HG03064 (cell line): Measurements from ENCODE around the gene GSTM4.
A peak's percentile ranks its signal among the peaks of the same experiment; 100 is the strongest.
"Not testable (repeated sequence)": the region's sequence is repeated elsewhere in the genome, so short reads cannot be mapped to it uniquely, and the experiment has no call there.

ENCODE experiments used
- ATAC-seq: cut with Tn5 transposase; IDR thresholded peaks from one replicate; pipeline ENCODE4 v1.9.1; 2021; ENCODE audit warnings: low read depth; ENCODE audit not compliant: unreplicated experiment

GSTM4 gene

GRCh38 chr1:109660691-109661026 lies 4.8 kb downstream of the GSTM4 start:
- not testable (repeated sequence) for ATAC-seq

DNA sequence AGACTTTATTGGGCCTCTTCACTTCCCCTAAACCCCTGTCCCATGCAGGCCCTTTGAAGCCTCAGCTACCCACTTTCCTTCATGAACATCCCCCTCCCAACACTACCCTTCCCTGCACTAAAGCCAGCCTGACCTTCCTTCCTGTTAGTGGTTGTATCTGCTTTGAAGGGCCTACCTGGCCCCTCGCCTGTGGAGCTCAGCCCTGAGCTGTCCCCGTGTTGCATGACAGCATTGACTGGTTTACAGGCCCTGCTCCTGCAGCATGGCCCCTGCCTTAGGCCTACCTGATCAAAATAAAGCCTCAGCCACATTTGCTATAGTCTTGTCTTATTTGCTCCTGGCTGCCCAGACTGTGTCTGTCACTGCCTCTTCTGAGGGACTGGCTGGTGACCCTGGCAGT lies 5.5 kb downstream of the GSTM4 start:
- ATAC-seq: no peak

DNA sequence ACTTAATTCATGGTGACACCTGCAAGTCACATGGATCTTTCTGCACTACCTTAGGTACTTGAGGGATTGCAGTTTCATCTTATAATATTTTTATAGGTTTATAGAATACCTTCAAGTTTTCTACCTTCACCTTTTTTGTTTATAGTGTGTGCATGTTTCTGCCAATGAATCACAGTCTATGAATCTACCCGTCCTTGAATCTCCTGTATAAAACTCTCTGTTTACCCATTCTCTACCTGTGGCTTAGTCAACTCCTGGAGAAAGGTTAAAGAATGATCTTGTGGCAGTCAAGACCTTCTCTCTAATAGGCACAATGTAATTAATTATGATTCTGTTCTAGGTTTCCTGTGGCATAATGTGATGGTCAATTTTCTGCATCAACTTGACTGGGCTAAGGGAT lies 8.8 kb downstream of the GSTM4 start:
- no peak for ATAC-seq

DNA sequence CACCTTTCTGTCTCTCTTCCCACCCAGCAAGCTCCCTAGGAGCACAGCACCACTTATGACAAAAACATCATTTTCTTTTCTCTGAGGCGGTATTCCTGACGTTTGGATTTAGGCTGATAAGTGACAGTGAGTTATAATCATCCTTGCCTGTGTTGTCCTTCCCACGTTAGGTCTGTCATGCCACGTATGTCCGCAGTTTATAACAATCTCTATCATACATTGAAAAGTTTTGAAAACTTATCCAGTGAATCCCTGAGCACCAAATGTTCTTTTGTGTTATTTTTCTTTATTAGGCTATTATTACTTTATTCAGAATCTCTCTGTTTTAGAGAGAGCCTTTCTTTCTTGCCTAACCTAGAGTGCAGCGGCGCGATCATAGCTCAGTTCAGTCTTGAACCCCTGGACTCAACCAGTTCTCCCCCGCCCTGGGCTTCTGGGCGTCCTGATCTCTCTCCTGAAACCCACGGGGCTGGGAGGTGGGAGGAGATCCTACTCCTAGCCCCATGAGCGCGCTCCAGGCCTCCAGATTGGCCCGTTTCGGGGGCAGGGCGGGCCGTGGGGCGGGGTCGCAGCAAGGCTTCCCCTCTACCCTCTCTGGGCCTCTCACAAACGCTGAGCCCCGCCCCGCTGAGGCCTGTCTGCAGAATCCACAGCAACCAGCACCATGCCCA lies 11.7 kb downstream of the GSTM4 start, which contains the start of gene GSTM2:
Gene GSTM2, plus strand, starts transcription at position 606 of the 671 bp plus-strand sequence. Its CDS starts 59 bp downstream, at position 665.
- peak; percentile 87 for ATAC-seq

DNA sequence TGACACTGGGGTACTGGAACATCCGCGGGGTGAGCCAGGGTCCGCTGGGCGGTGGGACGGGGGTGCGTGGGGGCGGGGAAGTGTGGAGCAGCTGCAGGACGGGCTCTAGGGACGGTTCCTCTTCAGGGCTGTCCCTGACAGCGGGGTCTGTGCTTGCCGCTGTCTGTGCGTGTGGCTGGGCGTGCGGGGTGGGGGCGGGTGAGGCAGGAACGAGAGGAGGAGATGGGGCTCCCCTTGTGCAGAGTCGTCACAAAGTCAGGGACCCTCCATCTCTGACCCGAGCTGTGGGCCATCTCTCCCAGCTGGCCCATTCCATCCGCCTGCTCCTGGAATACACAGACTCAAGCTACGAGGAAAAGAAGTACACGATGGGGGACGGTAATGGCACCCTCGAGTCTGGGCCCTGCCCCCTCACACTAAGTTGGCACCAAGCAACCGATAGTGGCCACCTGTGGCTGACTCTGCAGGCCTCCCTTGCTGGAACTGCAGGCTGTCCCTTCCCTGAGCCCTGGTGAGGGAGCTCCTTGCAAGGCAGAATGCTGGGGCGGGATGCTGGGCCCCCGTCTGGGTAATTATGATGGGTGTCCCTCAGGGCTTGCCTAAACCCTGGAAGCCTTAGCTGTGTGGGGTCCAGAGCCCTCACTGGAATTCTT lies 12.3 kb downstream of the GSTM4 start:
- ATAC-seq: peak; percentile 31

GRCh38 chr1:109669246-109669948 lies 13.5 kb downstream of the GSTM4 start:
- no peak for ATAC-seq

DNA sequence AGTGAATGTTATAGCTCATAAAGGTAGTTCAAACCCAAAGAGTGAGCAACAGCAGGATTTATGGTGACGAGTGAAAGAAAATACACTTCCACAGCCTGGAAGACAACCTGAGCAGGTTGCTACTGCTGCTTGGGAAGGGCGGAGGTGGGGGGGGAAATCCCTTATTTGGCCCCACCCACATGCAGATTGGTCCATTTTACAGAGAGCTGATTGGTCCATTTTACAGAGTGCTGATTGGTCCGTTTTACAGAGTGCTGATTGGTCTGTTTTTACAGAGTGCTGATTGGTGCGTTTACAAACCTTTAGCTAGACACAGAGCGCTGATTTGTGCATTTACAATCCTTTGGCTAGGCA lies 14.0 kb downstream of the GSTM4 start:
- ATAC-seq: not testable (repeated sequence)

GRCh38 chr1:109671067-109671466 lies 15.2 kb downstream of the GSTM4 start:
- ATAC-seq: no peak

DNA sequence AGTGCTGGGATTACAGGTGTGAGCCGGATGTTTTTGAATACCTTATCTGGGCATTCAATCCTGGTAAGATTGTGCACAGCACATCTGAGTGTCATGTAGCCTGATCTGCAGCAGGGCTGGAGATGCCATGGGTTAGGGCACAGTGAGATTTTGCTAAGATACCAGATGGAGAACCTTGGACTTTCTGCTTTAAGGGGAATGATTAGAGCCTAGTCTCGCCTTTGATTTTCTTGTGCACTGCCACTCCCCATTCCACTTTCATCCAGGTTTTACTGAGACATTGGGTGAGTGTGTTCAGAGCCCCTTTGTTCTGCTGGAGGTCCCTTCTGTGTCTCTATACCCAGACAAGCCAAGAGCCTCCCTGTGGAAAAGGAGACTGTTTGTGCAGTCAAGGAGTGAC lies 18.0 kb downstream of the GSTM4 start:
- not testable (repeated sequence) for ATAC-seq

DNA sequence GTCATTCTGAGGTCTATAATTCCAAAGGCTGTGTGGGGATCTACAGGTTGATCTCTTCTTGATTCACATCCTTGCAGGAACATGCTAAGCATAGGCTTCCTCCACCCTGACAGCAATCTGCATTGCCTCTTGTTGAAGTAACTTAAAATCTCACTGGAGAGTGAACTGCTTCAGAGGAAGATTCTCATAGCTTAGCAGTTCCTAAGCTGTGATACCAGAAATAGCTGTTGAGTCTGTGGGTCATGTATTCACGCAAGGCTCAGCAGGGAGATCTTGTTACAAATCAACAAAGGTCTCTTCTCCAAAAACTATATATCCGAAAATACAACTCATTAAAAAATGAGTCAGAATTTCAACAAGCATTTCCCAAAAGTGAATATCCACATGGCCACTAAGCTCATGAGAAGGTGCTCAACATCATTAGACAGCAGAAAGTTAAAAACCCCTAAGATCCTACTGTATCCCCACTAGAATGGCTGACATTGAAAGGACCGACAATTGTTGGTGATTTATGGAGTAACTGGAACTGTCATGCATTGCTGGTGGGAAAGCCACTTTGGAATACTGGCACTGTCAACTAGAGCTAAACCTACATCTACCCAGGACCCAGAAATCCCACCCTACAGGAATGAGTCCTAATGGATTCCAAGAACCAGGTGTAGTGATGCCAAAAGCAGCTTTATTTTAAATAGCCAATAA lies 20.9 kb downstream of the GSTM4 start:
- ATAC-seq: not testable (repeated sequence)

- no peak for ATAC-seq
Observed at GRCh38 chr1:109677459-109677858, 21.6 kb downstream of the GSTM4 start.

GRCh38 chr1:109678637-109679036 lies 22.7 kb downstream of the GSTM4 start:
- not testable (repeated sequence) for ATAC-seq

DNA sequence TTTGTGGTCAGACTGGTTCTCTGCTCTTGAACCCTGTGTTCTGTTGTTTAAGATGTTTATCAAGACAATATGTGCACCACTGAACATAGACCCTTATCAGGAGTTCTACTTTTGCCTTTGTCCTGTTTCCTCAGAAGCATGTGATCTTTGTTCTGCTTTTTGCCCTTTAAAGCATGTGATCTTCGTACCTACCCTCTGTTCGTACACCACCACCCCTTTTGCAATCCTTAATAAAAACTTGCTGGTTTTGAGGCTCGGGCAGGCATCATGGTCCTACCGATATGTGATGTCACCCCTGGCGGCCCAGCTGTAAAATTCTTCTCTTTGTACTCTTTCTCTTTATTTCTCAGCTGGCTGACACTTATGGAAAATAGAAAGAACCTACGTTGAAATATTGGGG lies 28.9 kb downstream of the GSTM4 start:
- not testable (repeated sequence) for ATAC-seq

- not testable (repeated sequence) for ATAC-seq
Observed at GRCh38 chr1:109685399-109685798, 29.5 kb downstream of the GSTM4 start.

- not testable (repeated sequence) for ATAC-seq
Observed at GRCh38 chr1:109685890-109686289, 30.0 kb downstream of the GSTM4 start.

DNA sequence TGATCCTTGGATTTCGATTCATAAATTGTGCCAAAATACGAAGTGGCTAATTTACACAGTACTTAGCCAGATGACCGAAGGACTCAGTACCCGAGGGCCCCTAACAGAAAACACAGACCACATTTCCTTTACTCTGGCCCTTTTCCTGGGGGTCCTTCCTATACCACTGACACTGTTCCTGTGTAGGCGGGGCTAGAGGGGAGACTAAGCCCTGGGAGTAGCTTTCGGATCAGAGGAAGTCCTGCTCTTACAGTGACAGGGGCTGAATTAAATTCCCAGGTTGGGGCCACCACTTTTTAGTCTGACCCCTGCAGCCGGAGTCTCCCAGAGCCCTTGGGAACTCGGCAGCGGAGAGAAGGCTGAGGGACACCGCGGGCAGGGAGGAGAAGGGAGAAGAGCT lies 31.2 kb downstream of the GSTM4 start:
- not testable (repeated sequence) for ATAC-seq

DNA sequence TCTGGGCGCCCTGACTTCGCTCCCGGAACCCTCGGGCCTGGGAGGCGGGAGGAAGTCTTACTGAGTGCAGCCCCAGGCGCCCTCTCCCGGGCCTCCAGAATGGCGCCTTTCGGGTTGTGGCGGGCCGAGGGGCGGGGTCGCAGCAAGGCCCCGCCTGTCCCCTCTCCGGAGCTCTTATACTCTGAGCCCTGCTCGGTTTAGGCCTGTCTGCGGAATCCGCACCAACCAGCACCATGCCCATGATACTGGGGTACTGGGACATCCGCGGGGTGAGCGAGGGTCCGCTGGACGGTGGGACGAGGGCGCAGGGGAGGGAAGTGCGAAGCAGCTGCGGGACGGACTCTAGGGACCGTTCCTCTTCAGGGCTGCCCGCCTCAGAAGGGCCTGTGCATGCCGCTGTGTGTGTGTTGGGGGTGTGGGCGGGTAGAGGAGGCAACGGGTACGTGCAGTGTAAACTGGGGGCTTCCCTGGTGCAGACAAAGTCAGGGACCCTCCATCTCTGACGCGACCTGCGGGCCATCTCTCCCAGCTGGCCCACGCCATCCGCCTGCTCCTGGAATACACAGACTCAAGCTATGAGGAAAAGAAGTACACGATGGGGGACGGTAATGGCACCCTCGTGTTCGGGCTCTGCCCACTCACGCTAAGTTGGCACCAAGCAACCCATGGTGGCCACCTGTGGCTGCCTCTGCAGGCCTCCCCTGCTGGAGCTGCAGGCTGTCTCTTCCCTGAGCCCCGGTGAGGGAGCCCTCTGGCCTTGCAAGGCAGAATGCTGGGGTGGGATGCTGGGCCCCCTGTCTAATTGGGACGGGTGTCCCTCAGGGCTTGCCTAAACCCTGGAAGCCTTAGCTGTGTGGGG lies 32.0 kb downstream of the GSTM4 start, which contains the start of gene GSTM1:
Gene GSTM1, plus strand, starts transcription at position 177 of the 859 bp plus-strand sequence. Its CDS starts 57 bp downstream, at position 234.
- ATAC-seq: peak; percentile 99

GRCh38 chr1:109689844-109690405 lies 34.0 kb downstream of the GSTM4 start:
- ATAC-seq: no peak

DNA sequence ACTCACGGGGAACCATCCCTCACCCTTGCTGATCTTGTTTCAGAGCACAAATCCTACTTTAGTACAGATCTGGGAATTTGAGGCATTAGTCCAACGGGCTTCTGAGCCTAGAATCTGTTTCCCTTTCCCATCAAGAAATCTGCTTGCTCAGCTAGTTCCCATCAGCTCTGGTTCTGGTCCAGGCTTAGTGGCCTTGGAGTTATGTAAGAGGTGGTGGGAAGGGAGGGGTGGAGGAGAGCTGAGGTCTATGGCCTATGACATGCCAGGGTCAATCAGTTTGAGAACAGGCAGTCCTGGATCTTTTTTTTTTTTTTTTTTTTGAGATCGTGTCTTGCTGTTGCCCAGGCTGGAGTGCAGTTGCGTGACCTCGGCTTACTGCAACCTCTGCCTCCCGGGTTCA lies 35.9 kb downstream of the GSTM4 start:
- ATAC-seq: no peak

- not testable (repeated sequence) for ATAC-seq
Observed at GRCh38 chr1:109694400-109694799, 38.5 kb downstream of the GSTM4 start.
